K562 (cell line): ENCODE data around the gene HES4. TPM values are rescaled to one million over a fixed set of nuclear protein-coding genes. Genes with fewer than 3 reads are reported as not detected.

Experiments
- ATAC-seq: fragments of 200-7000 bp; cut with Tn5 transposase; 3 replicates; pipeline ENCODE4 v1.9.1; 2020; ENCODE audit warnings: moderate library complexity
- BruUV-seq: library from RNA; stranded (reverse); fragments of 400-500 nt; replicated peaks from 2 replicates; lab custom pipeline; 2021; lab: Mats Ljungman, UMichigan
- CTCF ChIA-PET: fragments of 300-600 bp; formaldehyde crosslinking; extraction: SDS; loops from one replicate; lab custom pipeline; 2021; ENCODE audit warnings: low intra/inter-chr PET ratio; lab: Yijun Ruan, JAX
- POLR2A ChIA-PET: fragments of 300-600, 350-650 bp; sonication (Branson Sonifier 250); formaldehyde crosslinking; extraction: SDS; loops from one replicate; lab custom pipeline; 2021; ENCODE audit warnings: antibody characterized with exemption, inconsistent platforms; lab: Yijun Ruan, JAX
- DNase-seq, 4 experiments: peaks; one replicate each; pipeline versions ENCODE4 v3.0.0 to v3.0.0-alpha.2; 2011 to 2018; ENCODE audit warnings: low spot score in 3 of 4, mixed read lengths in 3 of 4; ENCODE audit errors: extremely low read depth in 1 of 4
- FAIRE-seq: peaks from 2 replicates; lab custom pipeline; 2011; peaks lifted over from hg19 to GRCh38; lab: Jason Lieb, UNC
- H2AFZ ChIP-seq: 2 replicates; pipeline ENCODE4 v1.6.0; 2011; ENCODE audit warnings: low read depth, low read length, control low read depth, inconsistent platforms
- H3K27ac ChIP-seq: fragments of 200-600 bp; 3 replicates; pipeline ENCODE4 v1.8.0; 2011; ENCODE audit warnings: low read depth, mild to moderate bottlenecking, control low read depth, inconsistent platforms, low read length, moderate library complexity, mixed read lengths; ENCODE audit errors: extremely low read depth
- H3K27me3 ChIP-seq, 2 experiments: fragments of 300-600 bp in 1 of 2; 2 replicates in 1 of 2; 3 replicates in 1 of 2; pipeline versions ENCODE4 v1.6.0 to v1.8.0; 2011; ENCODE audit warnings: inconsistent platforms in 2 of 2, low read length in 2 of 2, mild to moderate bottlenecking in 1 of 2, mixed read lengths in 1 of 2, moderate library complexity in 1 of 2; ENCODE audit not compliant: control insufficient read depth in 2 of 2, insufficient read depth in 2 of 2
- H3K36me3 ChIP-seq: fragments of 300-600 bp; 3 replicates; pipeline ENCODE4 v1.8.0; 2011; ENCODE audit warnings: mild to moderate bottlenecking, low read length, inconsistent platforms; ENCODE audit not compliant: control insufficient read depth, insufficient read depth
- H3K4me1 ChIP-seq, 2 experiments: fragments of 200-600 bp in 1 of 2; replicated peaks in 1 of 2; 2 replicates in 1 of 2; 3 replicates in 1 of 2; pipeline versions ENCODE4 v1.5.1 to v1.8.0; 2011; ENCODE audit warnings: inconsistent platforms in 2 of 2, low read length in 2 of 2, mild to moderate bottlenecking in 1 of 2, mixed read lengths in 1 of 2, moderate library complexity in 1 of 2; ENCODE audit not compliant: control insufficient read depth in 2 of 2, insufficient read depth in 2 of 2
- H3K4me2 ChIP-seq: 2 replicates; pipeline ENCODE4 v1.6.1; 2011; ENCODE audit warnings: low read length, control low read depth, inconsistent platforms, mixed read lengths; ENCODE audit not compliant: insufficient read depth
- H3K4me3 ChIP-seq: fragments of 200-600 bp; sonication (generic), shearing (Covaris generic); 2 replicates; pipeline ENCODE4 v1.5.1; 2016; ENCODE audit warnings: control low read depth, inconsistent platforms
- H3K79me2 ChIP-seq: fragments of 200-600 bp; 3 replicates; pipeline ENCODE4 v1.8.0; 2011; ENCODE audit warnings: low read length, inconsistent platforms; ENCODE audit not compliant: control insufficient read depth, insufficient read depth
- H3K9ac ChIP-seq, 2 experiments: 2 replicates each; pipeline versions ENCODE4 v1.6.0 to v1.6.1; 2011; ENCODE audit warnings: low read depth in 2 of 2, low read length in 2 of 2, control low read depth in 1 of 2, inconsistent platforms in 1 of 2, mild to moderate bottlenecking in 1 of 2, mixed read lengths in 1 of 2; ENCODE audit not compliant: insufficient read depth in 1 of 2
- H3K9me1 ChIP-seq: one replicate; pipeline ENCODE4 v1.6.0; 2011; ENCODE audit warnings: inconsistent platforms, mild to moderate bottlenecking, low read length, moderate library complexity; ENCODE audit not compliant: control insufficient read depth, insufficient read depth
- H3K9me3 ChIP-seq: replicated peaks from 2 replicates; pipeline ENCODE4 v1.5.1; 2011; ENCODE audit warnings: low read depth, low read length, inconsistent platforms; ENCODE audit not compliant: control insufficient read depth, insufficient read depth
- H4K20me1 ChIP-seq: replicated peaks from 2 replicates; pipeline ENCODE4 v1.6.1; 2011; ENCODE audit warnings: low read length, inconsistent platforms, mixed read lengths; ENCODE audit not compliant: control insufficient read depth, insufficient read depth
- DDX20 ChIP-seq: fragments of 450-650 bp; IDR thresholded peaks from 2 replicates; pipeline ENCODE4 v1.6.1; 2016; ENCODE audit warnings: missing genetic modification characterization, low read depth, mild to moderate bottlenecking, missing compliant biosample characterization, moderate library complexity
- RAD51 ChIP-seq: fragments of 450-650 bp; IDR thresholded peaks from 2 replicates; pipeline ENCODE4 v1.7.1; 2016; ENCODE audit warnings: low read depth, mild to moderate bottlenecking, borderline replicate concordance
- RBFOX2 ChIP-seq: fragments of 200-400 bp; formaldehyde crosslinking; IDR thresholded peaks from 2 replicates; pipeline ENCODE4 v1.6.1; 2017; ENCODE audit warnings: low read depth, mild to moderate bottlenecking, low read length, moderate library complexity
- SMC3 ChIP-seq: conservative IDR thresholded peaks from 2 replicates; pipeline ENCODE4 v1.6.1; 2011; ENCODE audit warnings: low read depth, low read length, improper control_type of control experiment; ENCODE audit not compliant: insufficient read depth
- ZNF57 ChIP-seq: fragments of 450-650 bp; formaldehyde crosslinking; IDR thresholded peaks from 2 replicates; pipeline ENCODE4 v1.4.0; 2020; ENCODE audit warnings: mild to moderate bottlenecking, moderate library complexity
- WGBS: fragments of 100-300 bp; shearing (Covaris generic); methylation state at CpG from one replicate; pipeline ENCODE4 v1.1.6; 2016; ENCODE audit warnings: low coverage, mixed read lengths; ENCODE audit not compliant: insufficient coverage; ENCODE audit errors: missing lambda C conversion rate; 5-methylcytosine and 5-hydroxymethylcytosine counted together
- in situ Hi-C: fragments of 300-500 bp; cut with MboI; formaldehyde crosslinking; loops from 4 replicates; pipeline ENCODE4 v1.15.0; 2018; ENCODE audit warnings: inconsistent platforms, mixed read lengths
- intact Hi-C: fragments of 100-400 bp; cut with micrococcal nuclease; formaldehyde crosslinking; loops from 2 replicates; pipeline ENCODE4 v1.14.2; 2022
- polyA plus RNA-seq, 8 experiments: library from polyadenylated mRNA; depleted of rRNA in 4 of 8; stranded (reverse) in 5 of 8; unstranded in 3 of 8; fragments of >200 nt; fragmentation: Nextera tagmentation in 2 of 8; fragmentation: Illumina TruSeq in 1 of 8; extraction: Ambion mirVana in 2 of 8; extraction: Trizol in 1 of 8; gene quantifications; 2 replicates each; pipeline versions ENCODE4 v1.2.1 to v1.2.3, GENCODE V29; 2011 to 2014; ENCODE audit warnings: inconsistent platforms in 1 of 8, missing spikeins in 1 of 8
- total RNA-seq, 7 experiments: library from RNA; depleted of rRNA in 6 of 7; stranded (reverse); fragments of >200 nt in 6 of 7; fragmentation: Illumina TruSeq in 2 of 7; extraction: Trizol in 2 of 7; gene quantifications; 2 replicates each; pipeline versions ENCODE4 v1.2.1 to v1.2.3, GENCODE V29; 2011 to 2021; ENCODE audit warnings: low replicate concordance in 1 of 7
- TF ChIP-seq, protein P1 (sequence below), 3 experiments: IDR thresholded peaks in 2 of 3; conservative IDR thresholded peaks in 1 of 3; 2 replicates each; pipeline ENCODE4 v1.5.1; 2011 to 2012; ENCODE audit warnings: low read length in 3 of 3, mild to moderate bottlenecking in 3 of 3, control low read depth in 2 of 3, improper control_type of control experiment in 1 of 3, inconsistent platforms in 1 of 3, low read depth in 1 of 3, mixed read lengths in 1 of 3, moderate library complexity in 1 of 3; ENCODE audit not compliant: insufficient read depth in 2 of 3
- TF ChIP-seq, protein P2 (sequence below): fragments of 450-650 bp; formaldehyde crosslinking; IDR thresholded peaks from 2 replicates; pipeline ENCODE4 v1.4.0; 2022; ENCODE audit warnings: missing genetic modification characterization

The HES4 gene
- total and polyA plus RNA-seq, 9 of the 15 experiments (the other 6 are each of a cell fraction or from before 2014, with no cell fraction given) = 0.21 to 43.7 (median 5.3) TPM; not detected in 2

DNA sequence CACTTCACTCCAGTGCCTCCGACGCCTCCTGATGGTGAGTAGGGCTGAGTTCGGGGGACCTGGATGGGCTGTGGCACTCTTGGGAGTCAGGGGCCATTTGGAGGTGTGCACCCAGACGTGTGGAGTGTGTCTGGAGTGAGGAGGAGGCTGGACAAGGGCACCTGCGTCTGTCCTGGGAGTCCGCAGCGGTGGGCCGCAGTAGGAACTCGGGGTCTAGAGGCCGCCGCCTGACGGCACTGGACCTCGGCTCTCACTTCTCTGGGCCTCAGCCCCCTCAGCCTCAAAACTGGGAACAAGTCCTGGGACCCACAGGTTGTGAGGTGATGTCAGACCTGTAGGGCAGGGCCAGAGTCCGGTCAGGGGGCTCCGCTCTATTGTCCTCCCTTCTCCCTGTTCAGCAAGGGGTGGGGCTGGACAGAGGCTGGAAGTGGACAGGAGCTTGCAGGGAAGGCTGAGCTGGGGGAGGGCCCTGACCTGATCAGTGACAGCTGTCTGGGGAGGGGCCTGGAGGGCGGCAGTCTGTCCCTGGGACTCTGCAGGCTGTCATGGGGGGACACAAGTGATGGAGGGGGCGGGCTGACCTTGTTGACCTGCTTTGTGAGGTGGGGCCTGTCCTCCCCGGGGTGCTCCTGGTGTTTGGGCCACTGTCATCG, 35.5 kb upstream of the HES4 start:
- ATAC-seq (no peak), DNase-seq (no peak), FAIRE-seq (no peak)
- Histone ChIP-seq H3K79me2 (no peaks in the 10 kb centered on the region; the same call in 2 of the 3 replicates), H3K4me1 (peaks cover 6 to 84% of the 10 kb centered on the region in 2 experiments; a peak in 4 of 5 replicates), H4K20me1 (peaks cover 28% of the 10 kb centered on the region), H3K27me3 (no peaks in the 10 kb centered on the region), H3K4me3 (no peak overlapping the region), H3K9me3 (no peaks in the 10 kb centered on the region), H2AFZ (no peak overlapping the region), H3K4me2 (no peak overlapping the region), H3K27ac (no peak overlapping the region), H3K36me3 (peaks cover 13% of the 10 kb centered on the region; the same call in 1 of the 3 replicates), H3K9ac (peak overlapping the region in 1 of 2 experiments; percentile 54; a peak in 1 of 4 replicates), H3K9me1 (no peaks in the 10 kb centered on the region)
- TF ChIP-seq, protein P1, sequence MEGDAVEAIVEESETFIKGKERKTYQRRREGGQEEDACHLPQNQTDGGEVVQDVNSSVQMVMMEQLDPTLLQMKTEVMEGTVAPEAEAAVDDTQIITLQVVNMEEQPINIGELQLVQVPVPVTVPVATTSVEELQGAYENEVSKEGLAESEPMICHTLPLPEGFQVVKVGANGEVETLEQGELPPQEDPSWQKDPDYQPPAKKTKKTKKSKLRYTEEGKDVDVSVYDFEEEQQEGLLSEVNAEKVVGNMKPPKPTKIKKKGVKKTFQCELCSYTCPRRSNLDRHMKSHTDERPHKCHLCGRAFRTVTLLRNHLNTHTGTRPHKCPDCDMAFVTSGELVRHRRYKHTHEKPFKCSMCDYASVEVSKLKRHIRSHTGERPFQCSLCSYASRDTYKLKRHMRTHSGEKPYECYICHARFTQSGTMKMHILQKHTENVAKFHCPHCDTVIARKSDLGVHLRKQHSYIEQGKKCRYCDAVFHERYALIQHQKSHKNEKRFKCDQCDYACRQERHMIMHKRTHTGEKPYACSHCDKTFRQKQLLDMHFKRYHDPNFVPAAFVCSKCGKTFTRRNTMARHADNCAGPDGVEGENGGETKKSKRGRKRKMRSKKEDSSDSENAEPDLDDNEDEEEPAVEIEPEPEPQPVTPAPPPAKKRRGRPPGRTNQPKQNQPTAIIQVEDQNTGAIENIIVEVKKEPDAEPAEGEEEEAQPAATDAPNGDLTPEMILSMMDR (IDR thresholded peaks at IDR 0.05 in 2 of 3, conservative IDR thresholded peaks at IDR 0.05 in 1 of 3; ENCODE audit: insufficient read depth in 2 of 3, low read depth in 1 of 3, low read length in 3 of 3) = 0 out of 6 replicates have a peak, but pooled peaks of 1 of the 3 experiments have one; percentile 16
- TF ChIP-seq SMC3 = no peak
- 0 out of 2 replicates have a peak, but pooled peaks have one; percentile 6 for TF ChIP-seq RBFOX2
- TF ChIP-seq ZNF57 (CRISPR knock-in tag) = no peak
- TF ChIP-seq, protein P2, sequence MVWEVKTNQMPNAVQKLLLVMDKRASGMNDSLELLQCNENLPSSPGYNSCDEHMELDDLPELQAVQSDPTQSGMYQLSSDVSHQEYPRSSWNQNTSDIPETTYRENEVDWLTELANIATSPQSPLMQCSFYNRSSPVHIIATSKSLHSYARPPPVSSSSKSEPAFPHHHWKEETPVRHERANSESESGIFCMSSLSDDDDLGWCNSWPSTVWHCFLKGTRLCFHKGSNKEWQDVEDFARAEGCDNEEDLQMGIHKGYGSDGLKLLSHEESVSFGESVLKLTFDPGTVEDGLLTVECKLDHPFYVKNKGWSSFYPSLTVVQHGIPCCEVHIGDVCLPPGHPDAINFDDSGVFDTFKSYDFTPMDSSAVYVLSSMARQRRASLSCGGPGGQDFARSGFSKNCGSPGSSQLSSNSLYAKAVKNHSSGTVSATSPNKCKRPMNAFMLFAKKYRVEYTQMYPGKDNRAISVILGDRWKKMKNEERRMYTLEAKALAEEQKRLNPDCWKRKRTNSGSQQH = no peak
- TF ChIP-seq DDX20 (tag) = no peak
- no peak for TF ChIP-seq RAD51
- POLR2A ChIA-PET = no interaction called here
- in situ Hi-C loops (no loop called here), intact Hi-C loops (no loop called here)
- no TSS peak for BruUV-seq
- 84% methylated on average over 15 of the region's 19 CpGs for WGBS
- CTCF ChIA-PET = no interaction called here
